Left hindlimb (tissue), 1 donor: Measurements from ENCODE around the gene ALMS1.
"Not testable (repeated sequence)": the region's sequence is repeated elsewhere in the genome, so short reads cannot be mapped to it uniquely, and the experiment has no call there.

Source experiments
- DNase-seq: peaks from one replicate; pipeline ENCODE4 v3.0.0-alpha.2; 2018

ALMS1 gene

DNA sequence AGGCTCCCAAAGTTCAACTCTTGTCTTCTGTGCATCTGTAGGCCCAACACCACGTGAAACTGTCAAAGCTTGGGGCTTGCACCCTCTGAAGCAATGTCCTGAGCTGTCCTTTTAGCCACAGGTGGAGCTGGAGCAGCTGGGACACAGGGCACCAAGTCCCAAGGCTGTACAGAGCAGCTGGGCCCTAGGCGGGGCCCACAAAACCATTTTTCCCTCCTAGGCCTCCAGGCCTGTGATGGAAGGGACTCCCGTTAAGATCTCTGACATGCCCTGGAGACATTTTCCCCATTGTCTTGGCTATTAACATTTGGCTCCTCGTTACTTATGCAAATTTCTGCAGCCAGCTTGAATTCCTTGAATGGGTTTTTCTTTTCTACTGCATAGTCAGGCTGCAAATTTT, 145.1 kb downstream of the ALMS1 start:
- DNase-seq, result not testable (repeated sequence)

DNA sequence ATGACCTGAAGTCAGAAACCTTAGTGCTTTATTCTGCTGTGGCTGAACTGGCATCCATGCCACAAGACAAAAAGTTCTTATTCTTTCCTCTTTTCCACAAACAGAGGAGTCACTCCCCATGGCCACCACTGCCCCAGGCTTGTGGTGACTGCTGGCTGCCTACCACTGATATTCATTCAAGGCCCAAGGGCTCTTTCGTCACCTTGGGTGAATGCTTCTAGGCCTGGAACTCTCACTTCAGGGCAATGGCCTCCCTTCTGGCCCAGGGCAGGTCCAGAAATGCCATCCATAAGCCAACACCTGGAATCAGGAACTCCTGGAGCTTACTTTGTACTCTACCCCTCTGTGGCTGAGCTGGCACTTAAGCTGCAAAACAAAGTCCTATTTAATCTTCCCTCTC, 146.7 kb downstream of the ALMS1 start:
- no peak for DNase-seq

DNA sequence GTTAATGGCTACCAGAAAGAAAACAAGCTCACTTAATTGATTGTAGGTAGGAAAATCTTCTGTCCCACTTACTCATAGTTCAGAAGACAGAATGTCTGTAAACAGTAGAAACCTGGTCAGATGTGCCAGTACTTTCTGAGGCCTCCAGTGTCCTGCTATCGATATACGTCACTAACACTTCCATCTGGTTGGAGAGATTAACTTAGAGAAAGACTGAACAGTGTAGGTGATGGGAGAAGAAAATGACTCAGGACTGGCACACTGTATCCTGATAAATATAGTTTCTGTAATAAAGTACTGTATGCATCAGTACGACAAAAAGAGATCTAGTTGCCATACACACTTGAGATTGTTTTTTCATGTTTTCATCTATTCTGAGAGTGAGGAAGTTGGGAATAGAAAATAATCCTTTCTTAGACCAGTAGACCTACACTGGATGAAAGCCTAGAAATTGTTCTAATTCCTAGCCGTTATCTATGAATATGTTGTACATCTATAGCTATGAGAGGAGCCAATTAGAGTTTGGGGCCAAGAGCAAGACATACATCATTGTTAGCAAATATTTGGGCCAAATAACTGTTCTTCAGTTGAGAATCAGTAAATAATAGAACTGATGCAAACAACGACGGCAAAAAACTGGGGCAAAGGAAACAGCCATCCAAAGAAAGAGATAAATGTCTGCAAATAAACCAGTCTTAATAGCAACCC, 150.7 kb downstream of the ALMS1 start:
- no peak for DNase-seq

DNA sequence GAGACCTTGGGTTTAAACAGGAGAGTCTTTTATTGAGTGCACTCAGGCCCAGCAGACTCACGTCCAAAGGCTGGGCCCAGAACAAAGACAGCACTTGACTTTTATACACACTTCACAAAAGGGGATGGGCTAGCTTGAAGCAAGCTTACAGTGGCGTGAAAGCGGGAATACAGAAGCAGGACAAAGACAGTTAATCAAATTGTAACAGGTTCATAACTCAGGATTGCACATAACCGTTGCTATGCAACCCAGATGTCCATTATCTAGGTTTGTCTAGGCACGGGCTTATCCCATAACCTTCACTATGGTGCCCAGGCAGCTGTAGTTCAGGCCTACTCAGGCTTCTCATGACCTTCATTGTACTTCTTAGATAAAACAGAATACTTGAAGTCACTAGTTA, 175.2 kb downstream of the ALMS1 start:
- not testable (repeated sequence) for DNase-seq

DNA sequence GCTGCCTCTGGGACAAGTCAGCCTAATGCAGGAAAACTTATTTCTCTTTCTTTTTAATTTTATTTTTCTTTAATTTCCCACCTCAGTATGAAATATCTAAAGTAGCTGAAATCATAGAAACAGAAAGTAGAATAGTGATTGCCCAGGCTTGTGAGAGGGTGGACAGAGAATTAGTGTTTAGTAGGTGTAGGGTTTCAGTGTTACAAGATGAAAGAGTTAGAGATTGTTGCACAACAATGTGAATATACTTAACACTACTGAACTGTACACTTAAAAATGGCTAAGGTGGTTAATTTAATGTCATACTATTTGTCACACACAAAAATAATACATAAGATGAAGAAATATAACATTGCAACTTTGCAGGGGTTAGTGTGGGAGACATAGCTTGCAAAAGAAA, 175.8 kb downstream of the ALMS1 start:
- no peak for DNase-seq

DNA sequence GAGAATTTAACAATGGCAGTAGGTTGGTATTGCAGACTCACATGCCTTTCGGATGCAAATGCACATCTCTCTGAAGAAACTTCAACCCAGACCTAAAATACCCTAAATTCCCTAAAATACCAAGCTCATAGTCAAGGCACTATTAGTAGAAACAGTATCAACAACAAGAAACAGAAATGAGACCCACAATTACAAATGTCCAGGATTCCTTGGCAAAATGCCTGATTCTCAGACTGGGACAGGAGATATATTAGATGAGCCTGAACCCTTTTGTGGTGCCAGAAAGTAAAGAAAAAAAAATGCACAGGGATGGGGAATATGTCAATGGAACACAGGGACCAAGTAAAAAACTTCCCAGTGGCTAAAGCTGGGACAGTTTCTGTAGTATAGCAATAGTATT, 179.3 kb downstream of the ALMS1 start:
- no peak for DNase-seq

DNA sequence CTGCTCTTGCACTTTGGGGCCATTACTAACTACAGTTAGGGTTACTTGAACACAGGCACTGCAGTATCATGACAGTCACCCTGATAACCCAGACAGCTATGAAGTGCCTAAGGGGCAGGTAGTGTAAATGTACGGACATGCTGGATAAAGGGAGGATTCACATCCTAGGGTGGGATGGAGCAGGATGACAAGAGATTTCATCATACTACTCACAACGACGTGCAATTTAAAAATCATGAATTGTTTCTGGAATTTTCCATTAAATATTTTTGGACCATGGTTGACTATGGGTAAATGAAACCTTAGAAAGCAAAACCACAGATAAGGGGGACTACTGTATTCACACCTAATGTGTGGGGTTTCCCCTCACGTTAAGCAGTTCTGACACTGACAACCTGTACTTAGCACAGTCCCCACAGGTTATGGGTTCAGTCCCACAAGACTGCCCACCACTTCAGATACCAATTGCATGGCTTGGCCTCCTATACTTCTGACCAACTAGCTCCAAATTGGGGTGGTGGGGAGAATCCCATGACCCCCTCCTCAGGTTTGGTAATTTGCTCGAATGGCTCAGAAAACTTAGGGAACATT, 180.7 kb downstream of the ALMS1 start:
- DNase-seq, result no peak

DNA sequence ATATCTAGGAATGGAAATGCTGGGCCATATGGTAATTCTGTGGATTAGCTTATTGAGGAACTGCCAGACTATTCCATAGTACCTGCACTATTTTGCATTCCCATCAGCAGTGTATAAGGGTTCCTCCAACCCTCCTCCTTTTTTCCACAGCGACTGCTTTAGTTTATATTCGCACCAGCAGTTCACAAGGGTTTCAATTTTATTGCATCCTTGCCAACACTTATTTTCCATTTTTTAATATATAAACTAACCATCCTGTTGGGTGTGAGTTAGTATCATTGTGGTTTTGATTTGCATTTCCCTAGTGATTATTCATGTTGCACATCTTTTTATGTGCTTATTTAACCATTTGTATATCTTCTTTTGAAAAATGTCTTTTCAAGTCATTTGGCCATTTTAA, 189.6 kb downstream of the ALMS1 start:
- no peak for DNase-seq

DNA sequence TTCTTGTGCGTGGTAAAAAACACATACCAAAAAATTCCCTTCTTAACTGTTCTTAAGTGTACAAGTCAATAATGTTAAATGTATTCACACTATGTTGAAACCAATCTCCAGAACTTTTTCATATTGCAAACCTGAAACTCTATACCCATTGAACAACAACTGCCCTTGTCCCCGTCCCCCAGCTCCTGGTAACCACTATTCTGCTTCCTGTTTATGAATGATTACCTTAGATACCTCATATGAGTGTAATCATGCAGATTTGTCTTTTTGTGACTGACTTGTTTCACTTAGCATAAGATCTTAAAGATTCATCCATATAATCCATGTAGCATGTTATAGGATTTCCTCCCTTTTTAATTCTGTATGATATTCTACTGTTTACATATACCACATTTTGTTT, 196.7 kb downstream of the ALMS1 start:
- DNase-seq, result no peak

DNA sequence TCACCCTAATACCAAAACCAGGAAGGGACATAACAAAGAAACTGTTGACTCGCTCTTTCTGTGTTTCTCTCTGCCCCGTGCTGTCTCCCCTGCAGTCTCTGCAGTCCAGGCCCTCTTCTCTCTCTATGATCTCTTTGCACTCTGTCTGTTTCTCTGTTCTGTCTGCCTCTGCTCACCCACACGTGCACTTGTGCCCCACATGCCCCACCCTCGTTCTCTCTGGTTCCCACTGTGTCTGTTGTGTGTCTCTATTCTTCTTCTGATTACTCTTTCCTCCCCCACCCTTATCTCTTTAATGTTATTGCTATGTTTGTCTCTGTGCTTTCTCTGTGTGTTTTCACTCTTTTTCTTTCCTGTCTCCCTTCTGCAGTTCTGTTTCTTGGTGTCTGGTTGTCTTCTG, 202.5 kb downstream of the ALMS1 start:
- DNase-seq, result no peak

DNA sequence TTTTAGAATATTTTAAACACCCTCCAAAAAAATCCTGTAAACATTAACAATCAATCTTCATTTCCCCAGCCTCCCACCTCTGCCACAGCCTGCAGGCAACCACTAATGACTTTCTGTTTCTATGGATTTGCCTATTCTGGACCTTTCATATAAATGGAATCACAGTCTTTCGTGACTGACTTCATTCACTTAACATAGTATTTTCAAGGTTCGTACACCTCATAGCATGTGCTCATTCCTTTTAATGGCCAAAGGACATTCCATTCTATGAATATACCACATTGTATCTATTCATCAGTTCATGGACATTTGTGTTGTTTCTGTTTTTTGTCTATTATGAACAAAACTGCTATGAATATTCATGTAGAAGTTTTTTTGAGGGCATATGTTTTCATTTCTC, 208.0 kb downstream of the ALMS1 start:
- DNase-seq, result no peak

DNA sequence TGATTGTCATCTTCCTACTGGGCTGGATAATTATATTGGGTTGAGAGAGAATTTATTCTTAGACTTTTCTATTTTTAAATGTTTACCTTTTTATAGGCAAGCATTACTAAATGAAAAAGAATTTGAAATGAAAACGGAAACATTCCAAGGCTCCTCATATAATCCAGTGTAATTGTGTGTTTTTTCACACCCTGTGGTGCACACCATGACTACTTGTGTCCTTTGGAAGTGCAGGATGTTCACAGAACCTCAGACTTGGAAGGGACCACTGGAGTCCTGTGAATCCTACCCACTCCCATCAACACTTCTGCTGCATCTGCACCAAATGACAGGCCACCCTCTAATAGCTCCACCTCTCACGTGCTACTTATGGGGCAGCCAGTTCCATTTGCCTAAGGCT, 208.6 kb downstream of the ALMS1 start:
- no peak for DNase-seq

DNA sequence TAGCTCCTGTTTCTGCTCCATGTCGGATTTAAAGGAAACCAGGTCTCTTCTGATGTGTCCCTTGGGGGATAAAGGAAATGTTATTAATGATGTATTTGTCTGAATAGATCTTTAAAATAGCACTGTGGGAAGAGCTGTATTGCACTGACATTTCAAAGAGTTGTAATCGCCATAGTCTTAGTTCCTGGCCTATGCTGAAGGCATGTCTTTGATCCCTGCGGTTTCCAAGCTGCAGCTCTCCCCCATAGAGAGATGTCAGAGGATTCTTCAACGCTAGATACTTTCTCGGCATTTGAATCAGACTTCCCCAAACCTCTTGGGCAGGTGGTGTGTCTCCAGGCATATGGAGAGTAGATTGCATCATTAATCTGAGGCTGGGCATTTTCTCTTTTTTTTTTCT, 216.1 kb downstream of the ALMS1 start:
- DNase-seq, result no peak

DNA sequence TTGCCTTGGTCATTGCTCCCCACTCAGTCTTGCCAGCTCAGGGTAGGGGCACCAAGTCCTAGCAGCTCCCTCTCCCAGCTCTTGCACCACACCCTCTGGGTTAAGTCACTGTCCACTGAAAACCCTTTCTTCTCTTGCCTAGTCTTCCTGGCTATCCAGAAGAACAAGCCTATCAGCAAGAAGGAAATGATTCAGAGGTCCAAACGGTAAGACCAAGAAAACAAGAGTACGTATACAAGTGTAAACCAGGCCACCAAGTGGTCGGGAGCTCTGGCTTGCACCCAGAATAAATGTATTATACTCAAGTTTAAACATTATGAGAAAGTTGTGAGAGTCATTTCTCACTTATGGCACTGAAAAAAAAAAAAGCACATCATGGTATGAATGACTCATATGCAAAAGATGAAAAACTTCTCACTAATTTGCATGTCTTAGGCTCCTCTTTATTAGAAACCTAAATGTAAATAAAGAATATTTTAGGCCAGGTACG, 217.5 kb downstream of the ALMS1 start:
- not testable (repeated sequence) for DNase-seq

DNA sequence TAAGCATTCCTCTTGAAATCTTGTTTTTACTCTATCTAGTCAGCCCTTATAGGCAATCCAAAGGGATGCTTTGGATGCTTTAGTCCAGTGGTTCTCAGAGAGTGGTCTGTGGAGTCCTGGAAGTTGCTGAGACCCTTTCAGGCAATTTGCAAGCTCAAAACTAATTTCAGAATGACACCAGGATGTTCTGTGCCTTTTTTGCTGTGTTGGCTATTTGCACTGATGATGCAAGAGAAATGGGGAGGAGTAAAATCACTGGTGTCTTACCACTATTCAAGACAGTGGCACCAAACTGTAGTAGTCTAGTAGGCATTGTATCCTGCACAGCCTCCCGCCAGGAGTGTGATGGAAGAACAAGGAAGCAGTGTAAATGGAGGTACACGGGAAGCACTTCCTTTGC, 219.0 kb downstream of the ALMS1 start:
- not testable (repeated sequence) for DNase-seq

DNA sequence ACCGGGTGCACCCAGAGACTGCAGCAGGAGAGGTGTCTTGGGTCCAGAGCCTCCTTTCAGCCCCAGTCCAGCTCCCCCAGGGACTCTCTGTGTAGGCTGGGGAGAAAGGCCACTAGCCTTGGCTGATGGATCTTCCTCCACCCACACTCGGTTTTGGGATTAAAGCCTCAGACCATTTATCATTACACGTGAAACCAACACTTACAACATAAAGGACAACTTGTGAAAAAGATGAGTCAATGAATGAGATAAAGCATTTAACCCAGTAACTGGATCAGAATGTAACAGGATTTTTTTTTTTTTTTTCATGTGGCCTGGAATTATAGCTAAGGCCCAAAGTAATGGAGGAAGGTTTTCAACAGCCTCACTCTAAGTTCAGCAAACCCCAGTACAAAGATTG, 224.5 kb downstream of the ALMS1 start:
- DNase-seq, result no peak

DNA sequence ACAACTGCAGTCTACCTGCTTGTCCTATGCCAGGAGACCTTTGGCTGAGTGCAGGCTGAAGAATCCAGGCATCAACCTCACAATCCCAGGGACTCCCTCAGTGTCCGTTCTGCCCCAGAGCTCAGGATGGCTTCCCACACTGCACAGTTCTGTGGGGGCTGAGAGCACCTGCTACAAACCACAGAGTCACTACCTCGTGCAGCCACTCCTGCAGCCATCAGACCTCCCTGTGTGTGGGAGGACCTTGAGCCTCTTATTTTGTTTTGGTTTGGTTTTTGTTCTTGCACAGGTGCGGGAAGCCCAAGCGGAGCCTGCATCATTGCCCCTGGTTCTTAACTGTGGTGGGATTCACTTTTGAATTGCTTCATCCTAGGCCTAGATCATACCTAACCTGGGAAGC, 225.6 kb downstream of the ALMS1 start:
- DNase-seq, result no peak

DNA sequence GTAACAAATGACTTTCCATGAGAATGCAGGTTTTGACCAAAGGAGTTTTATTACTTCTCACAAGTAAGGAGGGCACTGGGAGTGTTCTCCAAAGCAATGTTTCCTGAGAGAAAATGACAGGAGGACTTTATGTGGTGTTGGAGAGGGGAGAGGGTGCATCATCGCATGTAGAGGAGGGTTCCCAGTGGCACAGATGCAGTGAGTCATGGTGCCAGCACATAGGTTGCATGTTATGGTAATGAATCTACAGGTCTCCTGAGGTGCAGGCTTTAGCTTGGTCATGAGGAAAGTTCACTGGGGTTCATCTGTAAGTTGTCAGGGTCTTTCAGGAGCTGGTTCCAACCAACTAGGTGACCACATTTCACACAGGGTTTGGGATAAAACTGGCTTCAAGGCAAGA, 226.2 kb downstream of the ALMS1 start:
- no peak for DNase-seq

DNA sequence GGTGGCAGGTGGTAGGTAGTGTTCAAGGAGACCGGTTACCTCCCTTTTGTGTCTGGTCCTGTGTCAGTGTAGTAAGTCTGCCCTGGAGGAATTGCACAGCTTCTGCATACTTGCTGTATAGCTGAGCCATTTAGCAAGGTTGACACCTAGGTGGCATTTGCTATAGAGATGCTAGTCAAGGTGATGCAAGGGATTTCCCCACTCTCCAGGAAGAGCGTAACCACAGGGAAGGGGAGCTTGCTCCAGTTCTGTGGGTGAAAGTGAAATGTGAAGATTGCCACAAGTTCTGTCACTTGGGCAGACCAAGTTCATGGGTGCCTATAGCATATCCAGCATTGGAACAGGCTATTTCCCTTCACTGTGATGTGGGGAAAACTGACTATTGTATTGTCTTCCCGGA, 228.5 kb downstream of the ALMS1 start:
- DNase-seq, result no peak

DNA sequence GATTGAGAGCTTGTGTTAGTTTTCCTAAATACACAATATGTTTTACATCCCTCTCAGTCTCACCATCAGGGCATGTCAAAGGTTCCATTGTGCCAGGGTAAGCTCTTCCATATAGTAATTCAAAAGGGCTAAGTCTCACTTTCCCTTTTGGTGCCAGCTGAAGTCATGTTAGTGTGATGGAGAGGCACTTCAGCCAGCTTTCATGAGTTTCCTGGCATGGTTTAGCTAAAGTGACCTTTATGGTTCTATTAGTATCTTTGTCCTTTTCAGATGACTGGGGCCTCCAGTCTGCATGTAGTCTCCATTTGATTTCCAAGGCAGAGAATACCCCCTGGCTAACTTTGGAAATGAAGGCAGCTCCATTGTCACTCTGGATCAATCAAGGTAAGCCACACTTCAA, 229.4 kb downstream of the ALMS1 start:
- no peak for DNase-seq

DNA sequence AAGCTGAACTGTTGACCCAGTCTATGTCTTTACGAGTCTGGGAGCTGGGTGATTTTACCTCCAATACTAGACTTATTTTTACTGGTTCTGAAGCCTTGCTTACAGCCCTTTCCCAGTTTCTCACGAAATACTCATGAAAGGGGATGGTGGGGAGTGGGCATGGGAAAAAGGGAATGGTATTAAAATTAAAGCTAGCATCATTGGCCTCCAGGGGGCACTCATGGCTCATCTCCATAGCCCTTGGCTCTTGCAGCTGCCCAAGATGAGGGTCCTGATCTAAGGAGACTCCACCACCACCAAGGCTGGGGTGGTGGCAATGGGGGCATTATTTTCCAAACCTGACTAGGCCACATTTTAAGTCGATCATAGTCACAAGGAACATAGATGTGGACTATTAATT, 234.3 kb downstream of the ALMS1 start:
- not testable (repeated sequence) for DNase-seq

DNA sequence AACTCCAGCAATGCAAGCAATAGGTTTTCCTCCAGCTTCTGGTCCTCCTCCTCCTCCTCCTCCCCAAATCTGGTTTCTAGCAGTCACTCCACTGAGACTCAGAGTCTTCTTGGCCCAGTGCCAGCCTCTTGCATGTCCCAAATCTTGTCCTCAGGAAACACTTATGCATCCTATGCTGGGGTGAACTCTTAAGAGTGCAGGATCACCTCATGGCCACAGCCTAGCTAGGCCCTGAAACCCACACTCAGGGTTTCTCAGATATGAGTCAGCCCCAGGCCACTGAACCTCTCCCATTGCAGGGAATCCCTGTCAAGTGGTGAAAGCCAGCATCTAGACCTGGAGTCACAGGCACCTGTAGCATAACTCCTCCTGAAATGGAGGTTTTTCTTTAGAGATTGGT, 238.4 kb downstream of the ALMS1 start:
- DNase-seq, result not testable (repeated sequence)

DNA sequence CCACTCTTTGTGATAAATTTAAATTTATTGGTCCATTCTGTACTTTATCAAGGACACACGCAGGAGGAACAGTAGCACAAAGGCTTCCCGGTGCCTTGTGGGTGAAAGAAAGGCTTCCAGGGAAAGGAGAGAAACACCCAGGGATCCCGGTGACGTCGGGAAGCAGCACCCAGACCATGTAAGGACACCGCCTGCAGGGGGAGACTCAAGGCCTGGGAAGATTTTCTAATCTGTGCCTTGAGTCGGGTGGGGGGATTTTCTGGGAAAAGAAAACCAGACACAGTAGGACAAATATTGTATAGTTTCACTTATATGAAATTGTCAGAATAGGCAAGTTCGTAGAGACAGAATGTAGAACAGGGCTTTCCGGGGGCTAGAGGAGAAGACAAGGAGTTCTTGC, 239.0 kb downstream of the ALMS1 start:
- DNase-seq, result not testable (repeated sequence)

DNA sequence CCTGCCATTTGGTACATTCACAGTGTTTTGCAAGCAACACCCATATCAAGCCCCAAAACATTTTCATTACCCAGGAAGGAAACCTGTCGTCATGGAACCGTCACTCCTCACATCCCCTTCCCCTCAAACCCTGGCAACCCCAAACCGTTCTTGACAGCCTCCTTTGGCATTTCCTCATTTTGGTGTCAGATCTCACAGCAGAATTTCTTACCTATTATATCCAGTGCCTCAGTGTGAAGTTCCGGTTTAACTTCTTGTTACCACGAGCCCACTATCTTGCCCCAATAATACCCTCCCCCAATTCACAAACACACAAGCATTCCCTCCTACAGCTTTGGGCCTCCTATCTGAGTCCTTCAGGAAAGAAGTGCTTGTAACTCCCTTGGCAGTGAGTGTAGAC, 240.6 kb downstream of the ALMS1 start:
- not testable (repeated sequence) for DNase-seq

DNA sequence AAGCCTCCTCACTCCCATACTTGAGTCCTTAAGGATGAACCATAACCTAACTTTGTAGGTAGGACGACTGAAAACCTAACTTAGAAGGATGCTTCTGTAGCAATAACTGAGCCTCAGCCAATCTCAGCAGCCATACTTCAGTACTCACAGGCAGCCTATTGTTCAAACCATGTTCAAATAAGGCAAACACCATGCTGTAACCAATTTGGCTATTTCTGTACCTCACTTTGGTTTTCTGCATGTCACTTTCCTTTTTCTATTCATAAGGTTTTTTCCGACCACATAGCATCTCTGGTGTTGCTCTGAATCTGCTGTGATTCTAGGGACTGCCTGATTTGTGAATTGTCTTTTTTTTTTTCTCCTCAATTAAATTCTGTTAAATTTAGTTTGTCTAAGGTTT, 242.9 kb downstream of the ALMS1 start:
- not testable (repeated sequence) for DNase-seq
